AG09309 (cell line): Measurements from ENCODE around the gene DCXR.

Experiments
- DNase-seq: peaks from one replicate; pipeline ENCODE4 v3.0.0-alpha.2; 2010; ENCODE audit warnings: low read depth
- H3K4me3 ChIP-seq: 2 replicates; pipeline ENCODE4 v1.5.1; 2011; ENCODE audit warnings: mild to moderate bottlenecking, low read depth, low read length, moderate library complexity; ENCODE audit not compliant: control insufficient read depth
- TF ChIP-seq, protein P1 (sequence below): IDR thresholded peaks from 2 replicates; pipeline ENCODE4 v1.5.1; 2011; ENCODE audit warnings: mild to moderate bottlenecking, low read depth, low read length, inconsistent platforms; ENCODE audit not compliant: insufficient read depth, control insufficient read depth; ENCODE audit errors: missing control alignments

The DCXR gene

DNA sequence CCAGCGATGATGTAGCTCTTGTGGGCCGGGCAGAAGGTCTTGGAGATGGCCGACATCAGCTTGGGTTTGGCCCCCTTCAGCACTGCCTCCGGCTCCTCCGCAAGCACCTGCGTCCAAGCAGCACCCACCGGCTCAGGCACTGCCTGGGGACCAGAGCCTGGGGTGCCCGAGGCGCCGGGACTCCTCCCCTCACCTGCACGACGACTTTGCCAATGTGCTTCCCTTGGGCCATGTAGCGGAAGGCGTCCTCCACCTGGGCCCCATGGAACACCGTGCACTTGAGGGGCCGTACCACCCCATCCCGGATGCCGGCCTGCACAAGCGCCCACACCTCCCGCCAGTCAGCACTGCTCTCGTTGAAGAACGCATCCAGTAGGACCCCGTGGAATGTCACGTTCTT lies 45.5 kb upstream of the DCXR start:
- TF ChIP-seq, protein P1, sequence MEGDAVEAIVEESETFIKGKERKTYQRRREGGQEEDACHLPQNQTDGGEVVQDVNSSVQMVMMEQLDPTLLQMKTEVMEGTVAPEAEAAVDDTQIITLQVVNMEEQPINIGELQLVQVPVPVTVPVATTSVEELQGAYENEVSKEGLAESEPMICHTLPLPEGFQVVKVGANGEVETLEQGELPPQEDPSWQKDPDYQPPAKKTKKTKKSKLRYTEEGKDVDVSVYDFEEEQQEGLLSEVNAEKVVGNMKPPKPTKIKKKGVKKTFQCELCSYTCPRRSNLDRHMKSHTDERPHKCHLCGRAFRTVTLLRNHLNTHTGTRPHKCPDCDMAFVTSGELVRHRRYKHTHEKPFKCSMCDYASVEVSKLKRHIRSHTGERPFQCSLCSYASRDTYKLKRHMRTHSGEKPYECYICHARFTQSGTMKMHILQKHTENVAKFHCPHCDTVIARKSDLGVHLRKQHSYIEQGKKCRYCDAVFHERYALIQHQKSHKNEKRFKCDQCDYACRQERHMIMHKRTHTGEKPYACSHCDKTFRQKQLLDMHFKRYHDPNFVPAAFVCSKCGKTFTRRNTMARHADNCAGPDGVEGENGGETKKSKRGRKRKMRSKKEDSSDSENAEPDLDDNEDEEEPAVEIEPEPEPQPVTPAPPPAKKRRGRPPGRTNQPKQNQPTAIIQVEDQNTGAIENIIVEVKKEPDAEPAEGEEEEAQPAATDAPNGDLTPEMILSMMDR = no peak
- no peak overlapping the region for H3K4me3 ChIP-seq
- no peak for DNase-seq

DNA sequence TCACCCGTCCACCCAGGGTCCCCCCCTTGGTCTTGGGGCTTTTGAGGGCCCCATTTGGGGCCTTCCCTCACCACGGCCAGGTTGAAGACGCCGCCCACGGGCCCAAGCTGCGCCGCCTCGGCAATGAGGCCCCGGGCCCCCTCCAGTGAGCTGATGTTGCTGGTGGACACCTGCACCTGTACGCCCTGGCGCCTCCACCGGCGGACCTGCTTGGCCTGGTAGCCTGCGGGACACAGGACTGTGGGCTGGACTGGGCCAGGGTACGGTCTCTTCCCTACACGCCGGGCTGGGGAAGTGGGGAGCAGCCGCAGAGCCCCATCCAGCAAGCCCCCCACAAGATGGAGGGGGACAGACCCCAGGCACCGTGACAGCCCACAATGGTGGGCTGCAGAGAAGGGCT lies 45.0 kb upstream of the DCXR start:
- TF ChIP-seq, protein P1 = no peak
- no peak overlapping the region for H3K4me3 ChIP-seq
- DNase-seq = no peak

DNA sequence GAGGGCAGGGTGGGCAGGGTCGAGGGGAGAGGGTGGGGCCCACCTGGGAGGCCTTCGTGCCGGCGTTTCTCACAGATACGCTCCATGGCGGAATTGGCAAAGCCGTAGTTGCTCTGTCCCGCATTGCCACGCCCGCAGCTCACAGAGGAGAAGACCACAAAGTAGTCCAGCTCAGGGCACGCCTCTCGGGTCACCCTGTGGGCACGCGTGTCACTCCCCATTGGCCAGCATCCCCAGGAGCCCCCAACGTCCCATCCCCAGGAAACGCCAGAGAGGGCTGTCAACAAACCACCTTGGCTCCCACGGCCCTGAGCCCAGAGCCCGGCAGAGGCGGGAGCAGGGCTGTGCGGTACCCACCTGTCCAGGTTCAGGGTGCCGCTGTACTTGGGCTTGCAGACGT lies 44.5 kb upstream of the DCXR start:
- no peak overlapping the region for H3K4me3 ChIP-seq
- no peak for DNase-seq
- TF ChIP-seq, protein P1 = no peak

DNA sequence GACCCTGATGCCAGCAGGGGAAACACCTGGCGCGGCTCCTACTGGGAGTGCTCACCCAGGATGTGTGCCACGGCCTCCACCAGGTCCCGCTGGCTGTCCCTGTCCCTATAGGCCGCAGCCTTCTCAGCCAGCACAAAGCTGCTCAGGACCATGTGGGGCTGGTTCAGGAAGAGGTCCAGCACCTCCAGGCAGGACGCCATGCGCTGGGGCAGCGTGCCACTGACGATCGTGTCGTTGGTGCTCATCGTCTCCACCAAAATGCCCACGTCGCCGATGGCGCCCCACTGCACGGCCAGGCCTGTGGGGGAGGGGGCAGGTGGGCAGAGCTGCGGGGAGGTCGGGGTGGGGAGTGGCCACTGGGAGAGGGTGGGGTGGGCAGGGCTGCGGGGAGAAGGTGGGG lies 44.0 kb upstream of the DCXR start:
- H3K4me3 ChIP-seq = no peak overlapping the region
- no peak for DNase-seq
- TF ChIP-seq, protein P1 = no peak

DNA sequence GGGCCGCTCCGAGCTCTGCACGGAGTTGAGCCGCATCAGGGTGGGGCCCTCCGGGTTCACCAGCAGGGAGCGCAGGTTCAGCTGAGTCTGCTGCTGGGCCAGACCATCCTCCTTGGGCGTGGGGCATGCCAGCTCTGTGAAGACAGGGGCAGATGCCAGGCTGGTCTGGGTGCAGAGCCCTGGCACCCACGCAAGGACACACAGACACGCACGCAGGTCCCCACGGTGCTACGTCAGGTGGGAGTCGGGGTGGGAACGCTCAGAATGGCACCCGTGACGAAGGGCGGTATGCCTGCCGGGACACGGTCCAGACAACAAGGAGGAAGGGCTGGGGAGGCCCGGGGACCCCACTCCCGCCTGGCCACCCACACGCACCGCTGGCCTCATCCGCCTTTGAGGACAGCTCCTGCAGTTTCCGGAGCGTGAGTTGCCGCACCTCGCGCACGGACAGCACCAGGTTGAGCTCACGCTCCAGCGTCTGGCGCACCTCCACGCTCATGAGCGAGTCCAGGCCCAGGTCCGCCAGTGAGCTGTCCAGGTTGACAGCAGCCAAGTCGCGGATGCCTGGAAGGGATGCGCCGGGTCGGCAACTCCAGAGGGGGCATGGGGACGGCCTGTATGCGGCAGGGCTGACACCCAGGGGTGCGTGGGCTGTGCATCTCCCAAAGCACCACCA lies 43.4 kb upstream of the DCXR start:
- no peak overlapping the region for H3K4me3 ChIP-seq
- TF ChIP-seq, protein P1 = no peak
- DNase-seq = no peak

DNA sequence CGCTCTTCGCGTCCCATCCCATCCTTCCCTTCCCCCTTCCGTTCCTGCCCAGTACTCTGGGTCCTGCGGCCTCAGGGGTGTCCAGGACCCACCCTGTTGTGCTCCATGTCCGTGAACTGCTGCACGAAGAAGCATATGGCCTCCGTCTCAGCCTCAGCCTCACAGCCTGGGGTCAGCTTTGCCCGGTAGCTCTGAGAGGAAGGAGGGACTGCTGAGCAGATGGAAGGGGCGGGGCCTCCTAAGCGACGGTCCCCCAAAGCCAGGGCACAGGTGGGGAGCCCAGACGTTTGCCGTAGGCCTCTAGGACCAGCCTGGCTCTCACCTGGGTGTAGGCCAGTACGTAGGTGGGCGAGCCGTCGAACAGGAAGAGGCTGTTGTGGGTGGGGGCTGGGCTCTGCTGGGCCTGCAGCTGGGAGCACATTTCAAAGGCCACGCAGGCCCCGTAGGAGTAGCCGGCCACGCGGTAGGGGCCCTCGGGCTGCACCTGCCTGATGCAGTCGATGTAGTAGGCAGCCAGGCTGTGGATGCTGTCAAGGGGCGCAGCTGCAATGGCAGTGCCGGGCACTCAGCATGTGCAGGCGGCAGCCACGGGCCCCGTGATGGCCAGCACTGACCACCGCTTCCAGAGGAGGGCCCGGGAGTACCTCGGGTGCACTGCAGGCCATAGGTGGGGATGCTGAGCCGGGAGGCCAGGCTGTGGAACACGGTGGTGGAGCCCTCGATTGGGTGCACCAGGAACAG lies 42.7 kb upstream of the DCXR start:
- DNase-seq = no peak
- no peak overlapping the region for H3K4me3 ChIP-seq
- TF ChIP-seq, protein P1 = no peak
